SK-N-DZ (cell line): ENCODE results near the gene FOXB2.

Experiments
- DNase-seq: peaks from one replicate; pipeline ENCODE4 v3.0.0-alpha.2; 2015; ENCODE audit warnings: low spot score
- small RNA-seq, 2 experiments: library from RNA; depleted of rRNA; stranded (forward); fragments of <200 nt; gene quantifications; one replicate each; pipeline ENCODE3, GENCODE V24; 2014

Gene FOXB2

GRCh38 chr9:77063645-77064285 lies 44.3 kb downstream of the FOXB2 start:
- DNase-seq = no peak

- no peak for DNase-seq
Observed at GRCh38 chr9:77066388-77066787, 46.9 kb downstream of the FOXB2 start.

Small RNA genes within 50 kb of the gene (small RNA-seq; reads per million reads assigned to genes)
- 0 reads per million in 2 experiments for gene ATP5MFP3
